NCI-H345 (cell line): ENCODE results near the gene WNK1.

Experiments used
- DNase-seq: peaks from one replicate; lab custom pipeline; 2025; lab: John Stamatoyannopoulos, UW

WNK1 gene

GRCh38 chr12:863285-863684, 110.9 kb downstream of the WNK1 start:
- DNase-seq: no peak

- DNase-seq: no peak
These were observed 113.2 kb downstream of the WNK1 start for GRCh38 chr12:865614-866013.

- DNase-seq: no peak
These were observed 115.5 kb downstream of the WNK1 start for GRCh38 chr12:867905-868304.

GRCh38 chr12:868722-869121, 116.3 kb downstream of the WNK1 start:
- no peak for DNase-seq

GRCh38 chr12:870378-870777, 118.0 kb downstream of the WNK1 start:
- no peak for DNase-seq

- no peak for DNase-seq
These were observed 121.6 kb downstream of the WNK1 start for GRCh38 chr12:873954-874353.

GRCh38 chr12:879641-880040, 127.3 kb downstream of the WNK1 start:
- DNase-seq: no peak

GRCh38 chr12:880656-881055, 128.3 kb downstream of the WNK1 start:
- no peak for DNase-seq

GRCh38 chr12:884746-885414, 132.5 kb downstream of the WNK1 start:
- no peak for DNase-seq

- DNase-seq: no peak
These were observed 133.3 kb downstream of the WNK1 start for GRCh38 chr12:885701-886100.

- no peak for DNase-seq
These were observed 133.8 kb downstream of the WNK1 start for GRCh38 chr12:886206-886605.

GRCh38 chr12:894226-894625, 141.8 kb downstream of the WNK1 start:
- DNase-seq: no peak

- DNase-seq: no peak
These were observed 143.7 kb downstream of the WNK1 start for GRCh38 chr12:896031-896430.

- no peak for DNase-seq
These were observed 145.0 kb downstream of the WNK1 start for GRCh38 chr12:897386-897785.

GRCh38 chr12:902581-902980, 150.2 kb downstream of the WNK1 start:
- no peak for DNase-seq

GRCh38 chr12:903055-903454, 150.7 kb downstream of the WNK1 start:
- no peak for DNase-seq

- DNase-seq: no peak
These were observed 151.6 kb downstream of the WNK1 start for GRCh38 chr12:904010-904414.

GRCh38 chr12:905261-906031, 153.1 kb downstream of the WNK1 start:
- no peak for DNase-seq

GRCh38 chr12:906062-906585, 153.7 kb downstream of the WNK1 start:
- DNase-seq: no peak

- no peak for DNase-seq
These were observed 155.2 kb downstream of the WNK1 start for GRCh38 chr12:907413-908185.

GRCh38 chr12:909861-910260, 157.5 kb downstream of the WNK1 start:
- DNase-seq: no peak

- DNase-seq: no peak
These were observed 158.0 kb downstream of the WNK1 start for GRCh38 chr12:910416-910815.
